Posterior vena cava (tissue), 2 donors: ENCODE measurements around the gene WSCD2. TPM values are rescaled to one million over a fixed set of nuclear protein-coding genes. Genes with fewer than 3 reads are reported as not detected.
"Not testable (repeated sequence)": the region's sequence is repeated elsewhere in the genome, so short reads cannot be mapped to it uniquely, and the experiment has no call there.

Experiments used
- DNase-seq: peaks from one replicate; pipeline ENCODE4 v3.0.0-alpha.2; 2020; ENCODE audit warnings: low spot score
- intact Hi-C, 2 donors: fragments of 100-400 bp; cut with DNase I; formaldehyde crosslinking; loops; one replicate each; pipeline versions ENCODE4 v1.14.1 to v1.14.2; 2022 to 2023
- total RNA-seq, 2 donors: library from RNA; stranded (reverse); fragmentation: NEBNext Ultra II Directional; extraction: Animal tissue kit (Norgen Biotek cat#: 25700); gene quantifications; one replicate each; pipeline ENCODE4 v1.2.1, GENCODE V29; 2021
- donor health status: DM: yes; HTN: yes; CAD: no.
- donor health status: DM: yes; HTN: yes; CAD: no.

Gene WSCD2
- total RNA-seq, 2 donors from 2014 or later = 9.3 to 17.8 TPM

DNA sequence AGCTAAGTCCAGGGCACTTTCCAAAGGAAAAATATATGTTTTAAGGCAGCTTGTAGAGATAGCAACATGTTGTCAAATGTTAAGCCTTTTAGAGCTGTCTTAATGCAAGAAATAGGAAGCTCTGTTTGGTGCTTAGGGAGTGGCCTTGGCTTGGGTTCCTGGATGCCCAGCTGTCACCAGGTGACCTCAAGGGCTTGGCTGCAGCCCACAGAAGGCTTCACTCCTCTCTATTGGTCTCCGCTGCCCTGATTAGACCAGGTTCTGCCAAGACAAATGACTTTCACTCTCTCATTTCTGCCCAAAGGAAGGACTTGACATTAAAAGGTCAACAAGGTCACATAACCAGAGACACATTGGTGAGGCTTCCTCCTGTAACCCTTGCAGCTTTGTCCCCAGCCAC is 76.8 kb downstream of the WSCD2 start:
- no peak for DNase-seq
- intact Hi-C loops = no loop called here

DNA sequence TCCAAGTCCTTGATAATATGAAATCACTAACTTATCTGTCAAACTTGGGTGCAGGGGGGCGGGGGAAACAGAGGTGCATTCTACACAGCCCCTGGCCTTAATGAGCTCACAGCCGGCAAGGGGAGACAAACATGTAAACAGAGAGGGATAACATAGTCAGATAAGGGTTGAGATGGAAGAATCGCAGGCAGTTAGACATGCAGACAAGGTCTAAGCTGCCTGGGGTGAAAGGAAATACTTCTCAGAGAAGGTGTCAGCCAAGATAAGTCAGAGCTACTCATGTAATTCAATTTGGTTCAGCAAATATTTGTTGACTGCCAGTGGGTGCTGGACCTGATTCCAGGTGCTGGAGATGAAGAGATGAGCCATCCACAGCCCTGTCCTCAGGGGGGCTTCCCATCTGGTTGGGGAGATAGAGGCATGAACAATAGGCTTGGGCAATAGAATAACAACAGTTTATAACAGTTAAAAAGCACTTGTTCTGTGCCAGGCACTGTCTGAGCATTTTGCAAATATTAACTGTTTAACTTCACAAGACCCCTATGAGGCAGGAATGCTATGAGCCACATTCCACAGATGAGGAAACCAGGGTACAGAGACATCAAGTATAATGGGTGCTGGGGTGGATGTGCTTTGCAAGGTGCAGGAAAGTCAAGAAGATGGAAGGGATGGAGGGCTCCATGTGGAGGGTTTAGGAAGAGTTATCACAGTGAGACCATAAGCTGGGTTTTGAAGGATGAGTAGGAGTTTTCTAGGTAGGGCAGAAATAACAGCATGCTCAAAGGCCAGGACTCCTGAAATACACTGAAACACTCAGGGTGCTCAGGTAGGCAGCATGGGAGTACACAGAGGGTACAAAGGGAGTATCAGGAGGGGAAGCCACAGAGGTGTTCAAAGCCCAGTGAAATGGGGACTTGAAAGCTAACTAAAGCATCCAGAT is 79.0 kb downstream of the WSCD2 start:
- intact Hi-C loops = no loop called here
- no peak for DNase-seq

DNA sequence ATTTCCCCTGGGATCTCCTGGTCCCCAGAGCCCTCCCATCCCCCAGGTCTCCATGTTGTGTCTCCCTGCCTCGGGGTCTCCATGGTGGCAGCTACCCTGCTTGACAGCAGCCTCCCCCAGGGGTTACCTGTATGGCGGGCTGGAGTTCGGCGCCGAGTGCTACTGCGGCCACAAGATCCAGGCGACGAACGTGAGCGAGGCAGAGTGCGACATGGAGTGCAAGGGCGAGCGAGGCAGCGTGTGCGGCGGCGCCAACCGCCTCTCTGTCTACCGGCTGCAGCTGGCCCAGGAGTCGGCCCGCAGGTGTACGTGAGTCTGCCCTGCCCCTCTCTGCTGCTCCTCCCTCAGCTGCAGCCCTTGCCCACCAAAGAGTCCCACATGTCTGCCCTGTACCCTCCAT is 80.9 kb downstream of the WSCD2 start:
- DNase-seq = no peak

DNA sequence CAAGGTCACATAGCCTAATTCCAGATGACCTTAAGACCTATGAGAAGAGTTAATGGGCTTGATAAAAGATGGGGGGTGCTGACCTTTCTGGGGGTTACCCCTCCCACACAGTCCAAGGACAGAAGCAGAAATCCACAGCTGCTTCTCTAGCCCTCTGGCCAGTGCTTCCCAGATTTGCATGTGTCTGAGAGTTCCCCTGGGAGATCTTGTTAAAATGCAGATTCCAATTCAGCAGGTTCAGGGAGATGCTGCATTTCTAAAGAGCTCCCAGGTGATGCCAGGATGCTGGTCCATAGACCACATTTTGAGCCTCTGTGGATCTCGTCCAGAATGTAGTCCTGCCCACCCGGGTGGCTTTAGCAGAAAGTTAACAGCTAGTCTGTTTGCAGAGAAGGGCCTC is 82.1 kb downstream of the WSCD2 start:
- no peak for DNase-seq
- intact Hi-C loops = no loop called here

More for the DNA sequence above, 80.9 kb downstream of the WSCD2 start:
- intact Hi-C loops = no loop called here

DNA sequence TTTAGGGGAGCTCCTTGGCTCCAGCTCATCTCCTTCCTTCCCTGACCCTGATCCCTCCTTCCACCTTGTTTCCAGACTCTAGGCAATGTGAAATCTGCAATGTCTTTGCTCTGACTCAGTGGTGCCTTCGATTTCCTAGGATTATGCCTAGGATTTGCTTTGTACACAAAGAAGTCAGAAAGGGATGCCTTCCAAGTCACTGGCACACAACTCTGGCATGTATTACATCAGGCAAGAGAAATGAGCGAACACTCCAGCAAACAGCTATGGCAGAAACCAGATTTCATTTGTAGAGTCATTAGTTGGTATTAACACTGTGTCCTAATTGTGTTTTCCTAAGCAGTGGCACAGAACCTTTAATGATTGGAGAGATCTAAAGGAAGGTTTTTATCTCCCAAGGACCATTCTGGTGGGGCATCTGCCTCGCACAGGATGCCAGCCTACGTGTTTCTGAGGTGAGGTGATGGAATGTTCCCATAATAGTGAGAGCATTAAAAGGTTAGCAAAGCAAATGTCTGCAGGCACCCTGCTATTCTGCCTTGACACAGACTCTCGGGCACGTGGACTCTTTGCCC is 84.9 kb downstream of the WSCD2 start:
- no peak for DNase-seq

DNA sequence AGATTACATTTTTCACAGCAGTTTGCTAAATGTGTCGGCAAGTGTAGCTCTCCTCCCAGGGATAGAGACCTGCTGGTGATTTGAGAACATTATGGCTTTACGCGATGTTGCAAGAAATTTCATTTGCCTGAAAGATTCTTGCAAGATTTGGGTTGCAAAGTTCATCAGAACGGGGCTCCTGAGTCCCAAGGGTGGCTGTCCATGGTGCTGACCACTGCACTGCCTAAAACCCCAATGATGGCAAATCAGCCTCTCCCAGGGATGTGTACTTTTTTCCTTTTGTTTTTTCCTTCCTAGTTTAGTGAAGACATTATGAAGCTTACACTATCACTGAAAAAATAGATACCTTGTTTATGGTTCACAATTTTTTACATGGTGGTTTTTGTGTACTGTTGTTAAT is 85.4 kb downstream of the WSCD2 start:
- DNase-seq = no peak
- intact Hi-C loops = no loop called here

More for the DNA sequence above, 84.9 kb downstream of the WSCD2 start:
- intact Hi-C loops = no loop called here

DNA sequence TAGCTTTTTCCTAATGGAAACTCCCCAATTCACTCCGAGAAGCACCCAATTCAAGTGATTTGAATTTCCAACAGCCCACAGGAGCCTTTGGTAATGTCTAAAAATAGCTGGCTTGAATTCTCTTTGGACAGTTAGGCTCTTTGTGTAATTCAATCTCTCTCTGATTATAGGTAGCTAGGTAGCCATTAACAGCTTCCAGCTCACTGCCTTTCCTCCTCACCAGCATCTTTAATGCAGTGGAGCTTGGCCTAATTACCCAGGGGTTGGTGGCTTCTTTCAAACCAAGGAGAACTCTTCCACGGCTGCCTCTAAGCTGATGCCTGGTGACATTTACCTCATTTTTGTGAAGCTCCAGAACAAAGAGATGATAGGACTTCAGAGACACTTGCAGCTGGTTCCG is 86.4 kb downstream of the WSCD2 start:
- intact Hi-C loops = no loop called here

DNA sequence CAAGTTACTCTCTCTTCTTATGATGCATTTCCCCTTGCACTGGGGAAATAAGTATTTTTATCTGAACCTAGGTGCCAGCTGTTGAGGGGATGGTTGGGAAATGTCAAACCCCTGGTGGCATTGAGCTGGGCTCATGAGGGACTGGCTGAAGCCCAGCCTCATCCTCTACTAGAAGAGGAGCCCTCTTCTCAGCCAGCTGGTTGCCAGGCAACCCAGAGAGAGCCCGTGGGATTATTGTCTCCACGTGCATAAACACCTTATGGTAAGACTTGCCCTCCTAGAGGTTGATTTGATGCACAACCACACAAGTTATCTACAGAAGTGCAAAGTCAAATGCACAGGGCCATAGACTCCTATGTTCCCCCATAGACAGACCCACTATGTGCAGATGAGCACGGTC is 89.8 kb downstream of the WSCD2 start:
- no peak for DNase-seq
- intact Hi-C loops = no loop called here

More for the DNA sequence above, 86.4 kb downstream of the WSCD2 start:
- DNase-seq = no peak

DNA sequence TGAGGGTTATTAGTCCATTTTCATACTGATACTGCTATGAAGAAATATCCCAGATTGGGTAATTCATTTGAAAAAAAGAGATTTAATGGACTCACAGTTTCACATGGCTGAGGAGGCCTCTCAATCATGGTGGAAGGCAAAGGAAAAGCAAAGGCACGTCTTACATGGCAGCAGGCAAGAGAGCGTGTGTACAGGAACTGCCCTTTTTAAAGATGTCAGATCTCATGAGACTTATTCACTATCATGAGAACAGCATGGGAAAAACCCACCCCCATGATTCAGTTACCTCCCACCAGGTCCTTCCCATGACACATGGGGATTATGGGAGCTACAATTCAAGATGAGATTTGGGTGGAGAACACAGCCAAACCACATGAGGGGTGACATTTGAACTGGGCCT is 96.0 kb downstream of the WSCD2 start:
- DNase-seq, intact Hi-C loops: not testable (repeated sequence)

DNA sequence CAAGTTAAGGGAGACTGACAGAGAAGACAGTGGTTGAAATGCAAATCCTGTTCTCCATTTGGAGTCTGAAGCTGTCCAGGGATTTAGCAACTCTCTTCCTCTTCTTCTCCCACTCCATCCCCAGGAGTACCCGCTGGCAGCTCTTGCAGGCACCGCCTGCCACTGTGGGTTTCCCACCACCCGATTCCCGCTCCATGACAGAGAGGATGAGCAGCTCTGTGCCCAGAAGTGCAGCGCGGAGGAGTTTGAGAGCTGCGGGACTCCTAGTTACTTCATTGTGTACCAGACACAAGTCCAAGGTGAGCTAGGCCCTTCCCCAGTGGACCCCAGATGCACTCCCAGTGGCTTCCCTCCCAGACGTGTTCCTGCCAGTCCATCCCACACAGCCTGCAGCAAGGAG is 97.8 kb downstream of the WSCD2 start:
- DNase-seq = no peak
- intact Hi-C loops = no loop called here

DNA sequence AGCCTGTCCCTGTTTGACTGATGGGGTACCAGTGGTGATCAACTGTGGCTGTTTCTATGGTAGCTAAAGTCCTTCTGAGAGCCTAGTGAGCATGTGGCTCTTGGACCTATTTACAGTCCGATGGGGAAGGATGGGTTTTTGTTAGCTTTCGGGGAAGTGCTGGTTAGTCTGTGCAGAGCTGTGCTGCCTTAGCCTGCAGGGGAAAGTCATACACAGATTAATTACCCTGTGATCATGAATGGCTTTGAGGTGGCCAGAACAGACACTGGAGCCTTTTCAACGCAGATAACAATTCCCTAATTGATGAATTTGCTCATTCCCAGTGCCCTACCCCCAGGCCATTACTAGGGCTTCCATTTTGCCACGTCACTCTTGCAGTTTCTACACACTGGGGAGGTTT is 99.7 kb downstream of the WSCD2 start:
- intact Hi-C loops = no loop called here

DNA sequence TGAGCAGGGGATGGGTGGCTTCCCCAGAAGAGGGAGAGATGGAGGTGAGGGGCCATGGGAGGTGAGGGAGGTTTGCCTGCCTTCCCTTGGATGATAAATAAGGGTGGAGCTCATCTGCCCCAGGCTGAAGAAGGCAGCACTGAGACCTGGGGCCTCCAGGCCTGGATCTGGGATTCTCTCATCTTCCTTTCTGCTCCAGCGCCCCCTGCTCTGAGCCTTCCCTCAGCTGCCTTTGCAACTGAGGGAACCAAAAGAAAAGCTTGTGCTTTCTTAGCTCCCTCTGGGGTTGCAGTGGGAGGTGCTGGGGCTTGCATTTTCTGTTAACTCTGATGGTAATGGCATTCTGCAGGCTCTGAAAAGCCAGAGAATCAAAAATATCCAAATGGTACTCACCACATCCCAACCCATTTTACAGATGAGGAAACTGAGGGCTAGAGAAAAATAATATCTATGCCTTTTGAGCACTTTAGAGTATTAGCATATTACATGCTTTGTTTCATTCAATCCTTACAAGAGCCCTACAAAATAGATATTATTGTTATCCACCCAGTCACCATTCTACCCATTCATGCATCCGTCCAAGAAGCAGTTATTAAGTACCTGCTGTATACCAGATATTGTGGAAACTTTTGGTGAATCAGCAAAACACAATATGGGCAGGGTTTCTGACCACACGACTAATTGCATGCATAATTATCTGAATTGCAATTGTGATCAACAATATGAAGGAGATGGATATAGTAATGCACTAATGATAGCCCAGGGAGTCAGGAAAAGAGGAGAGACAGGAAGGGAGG is 102.2 kb downstream of the WSCD2 start:
- intact Hi-C loops = no loop called here
- no peak for DNase-seq

More for the DNA sequence above, 99.7 kb downstream of the WSCD2 start:
- no peak for DNase-seq

DNA sequence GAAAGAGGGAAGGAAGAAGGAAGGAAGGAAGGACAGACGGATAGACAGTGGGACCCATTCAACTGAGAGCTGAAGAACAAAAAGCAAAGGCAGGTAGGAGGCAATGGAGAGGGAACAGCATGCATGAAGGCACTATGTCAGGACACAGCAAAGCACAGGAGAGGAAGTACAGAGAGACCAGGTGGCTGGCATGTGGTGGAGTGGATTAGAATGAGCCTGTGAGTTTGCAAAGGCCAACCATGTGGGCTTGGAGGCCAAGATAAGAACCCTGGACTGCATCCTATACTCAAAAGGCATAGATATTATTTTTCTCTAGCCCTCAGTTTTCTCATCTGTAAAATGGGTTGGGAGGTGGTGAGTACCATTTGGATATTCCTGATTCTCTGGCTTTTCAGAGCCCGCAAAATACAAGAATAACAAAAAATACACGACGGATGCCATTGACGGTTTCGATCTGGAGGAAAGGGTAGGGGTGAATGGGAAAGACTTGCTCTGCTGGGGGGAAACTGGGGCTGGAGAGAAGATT is 102.9 kb downstream of the WSCD2 start:
- DNase-seq = no peak
- intact Hi-C loops = no loop called here

DNA sequence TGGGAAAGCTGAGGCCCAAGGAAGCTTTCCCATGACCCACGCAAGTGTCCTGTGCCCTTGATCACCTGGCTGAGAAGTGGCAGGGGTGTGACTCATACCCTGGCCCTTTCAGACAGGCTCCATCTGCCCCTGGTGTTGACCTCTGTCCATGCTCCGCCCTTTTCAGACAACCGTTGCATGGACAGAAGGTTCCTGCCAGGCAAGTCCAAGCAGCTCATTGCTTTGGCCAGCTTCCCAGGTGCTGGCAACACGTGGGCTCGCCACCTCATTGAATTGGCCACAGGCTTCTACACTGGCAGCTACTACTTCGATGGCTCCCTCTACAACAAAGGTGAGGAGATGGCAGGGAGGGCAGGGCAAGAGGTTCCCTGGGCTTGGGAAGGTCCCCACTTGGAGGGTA is 103.5 kb downstream of the WSCD2 start:
- DNase-seq = no peak
- intact Hi-C loops = no loop called here

DNA sequence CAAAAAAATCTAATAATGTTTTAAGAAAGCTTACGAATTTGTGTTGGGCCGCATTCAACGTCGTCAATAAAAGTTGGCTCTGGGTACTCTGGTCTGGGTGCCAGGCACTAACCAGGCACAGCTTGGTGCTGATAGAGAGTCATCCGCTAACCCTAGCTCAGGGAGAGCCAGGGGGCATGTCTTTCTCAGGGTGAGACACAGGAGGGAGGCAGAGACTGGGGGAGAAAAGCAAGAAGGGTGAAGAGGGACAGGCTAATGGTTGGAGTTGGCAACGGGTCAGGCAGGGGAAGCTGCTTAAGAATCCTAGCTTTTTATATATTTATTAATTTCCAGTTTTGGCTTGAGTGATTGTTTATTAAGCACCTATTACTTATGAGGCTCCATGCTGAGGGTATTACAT is 105.1 kb downstream of the WSCD2 start:
- intact Hi-C loops = no loop called here
- DNase-seq = no peak

DNA sequence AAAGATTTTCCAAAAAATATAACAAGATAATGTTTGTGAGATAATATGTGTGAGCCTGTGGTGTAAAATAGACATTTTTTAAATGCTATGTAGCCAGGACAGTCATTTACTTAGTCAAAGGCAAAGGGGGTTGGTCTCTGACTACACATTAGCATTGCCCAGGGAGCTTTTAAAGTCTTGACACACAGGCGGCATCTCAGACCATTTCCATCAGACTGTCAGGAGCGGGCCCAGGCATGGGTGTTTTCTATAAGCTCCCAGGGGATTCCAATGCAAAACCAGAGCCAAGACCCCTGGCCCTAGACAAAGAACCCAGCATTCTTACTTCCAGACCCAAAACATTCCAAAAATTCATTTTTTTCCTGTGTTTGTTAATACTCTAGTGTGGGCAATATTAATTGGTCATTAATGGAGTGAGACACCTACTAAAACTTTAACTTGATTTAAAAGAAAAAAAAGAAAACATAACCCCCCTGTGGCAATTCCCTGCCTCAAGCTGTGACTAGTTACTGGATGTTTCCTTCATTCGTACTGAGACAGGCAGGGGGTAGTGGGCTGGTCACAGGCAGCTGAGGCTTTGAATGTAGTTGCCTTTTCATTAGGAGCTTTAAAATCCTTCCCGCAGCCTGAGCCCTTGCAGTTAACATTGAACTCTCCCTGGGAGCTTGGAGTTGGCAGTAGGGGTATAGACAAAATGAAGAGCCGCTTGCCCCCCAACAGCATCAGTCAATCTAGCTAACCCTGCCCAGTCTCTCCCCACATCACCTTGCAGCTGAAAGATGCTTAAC is 106.3 kb downstream of the WSCD2 start:
- intact Hi-C loops = no loop called here
- DNase-seq = no peak

DNA sequence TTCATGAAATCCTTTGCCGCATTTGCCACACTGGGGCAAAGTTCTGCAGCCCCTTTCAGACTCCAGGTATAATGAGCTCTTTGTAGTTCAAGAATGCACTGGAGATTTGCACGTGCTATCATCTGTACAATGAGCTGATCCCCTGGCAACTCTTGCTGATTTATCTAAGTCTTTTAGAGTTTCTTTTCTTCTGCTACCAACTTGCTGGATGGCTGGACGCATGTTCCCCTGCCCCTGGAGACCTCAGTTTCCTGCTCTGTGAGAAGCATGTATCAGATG is 106.8 kb downstream of the WSCD2 start:
- DNase-seq = no peak
- intact Hi-C loops = loop anchor here in 1 of 2 donors (1.0 kb wide), 1 partner anchor 28 kb away; no protein-coding TSS in a partner anchor

DNA sequence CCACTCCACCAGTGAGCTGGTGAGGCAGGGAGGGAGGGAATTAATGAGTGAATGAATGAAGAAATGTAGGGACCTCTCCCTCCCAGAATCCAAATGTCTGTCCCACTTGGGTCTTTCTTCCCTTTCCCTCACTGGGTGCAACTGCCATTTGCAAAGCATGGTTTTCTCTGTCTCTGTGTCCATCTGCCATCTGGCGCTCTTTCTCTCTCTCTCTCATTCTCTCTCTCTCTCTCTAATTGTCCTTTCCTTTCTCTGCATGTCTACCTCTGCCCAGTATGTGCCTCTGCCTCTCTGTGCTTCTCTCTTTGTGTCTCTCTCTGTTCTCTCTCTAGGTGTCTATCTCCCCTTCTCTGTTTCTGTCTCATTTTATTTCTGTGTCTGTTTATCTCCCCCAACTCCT is 107.3 kb downstream of the WSCD2 start:
- no peak for DNase-seq
- intact Hi-C loops = loop anchor here in 1 of 2 donors (1.0 kb wide), 1 partner anchor 28 kb away; no protein-coding TSS in a partner anchor

DNA sequence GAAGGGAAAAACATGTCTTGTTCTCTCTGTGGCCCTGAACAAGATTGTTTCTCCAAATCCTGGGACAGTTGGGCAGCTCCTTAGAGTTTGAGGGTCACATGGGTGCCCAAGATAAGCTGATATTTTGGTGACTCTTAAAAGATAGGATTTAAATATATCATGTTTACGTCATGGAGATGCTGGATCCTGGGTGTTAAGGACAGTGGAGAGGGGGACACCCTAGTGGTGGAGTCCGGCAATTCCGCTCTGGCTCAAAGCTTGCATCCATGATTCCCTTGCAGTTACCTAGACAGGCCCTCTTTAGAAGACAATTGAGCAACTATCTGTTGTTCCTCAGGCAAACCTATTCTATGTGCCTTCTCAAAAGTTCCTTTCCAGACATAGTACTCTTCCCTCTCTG is 108.2 kb downstream of the WSCD2 start:
- intact Hi-C loops = no loop called here
- DNase-seq = no peak
